Embryonic facial prominence (tissue), 1 donor: ENCODE data around the gene SHD.
"Not testable (repeated sequence)": the region's sequence is repeated elsewhere in the genome, so short reads cannot be mapped to it uniquely, and the experiment has no call there.

ENCODE experiments used
- DNase-seq: peaks from one replicate; pipeline ENCODE4 v3.0.0-alpha.2; 2016; ENCODE audit errors: extremely low spot score

Gene SHD

GRCh38 chr19:4327252-4327876 is 48.3 kb downstream of the SHD start:
- no peak for DNase-seq

- DNase-seq = no peak
Measured at GRCh38 chr19:4327877-4328242, 48.8 kb downstream of the SHD start.

GRCh38 chr19:4328243-4328990 is 49.4 kb downstream of the SHD start:
- DNase-seq = peak; percentile 97

- not testable (repeated sequence) for DNase-seq
Measured at GRCh38 chr19:4328991-4329681, 50.1 kb downstream of the SHD start.

- no peak for DNase-seq
Measured at GRCh38 chr19:4329858-4330257, 50.8 kb downstream of the SHD start.

- DNase-seq = no peak
Measured at GRCh38 chr19:4334929-4335570, 56.0 kb downstream of the SHD start.

- no peak for DNase-seq
Measured at GRCh38 chr19:4337906-4338440, 58.9 kb downstream of the SHD start.

GRCh38 chr19:4338441-4339355 is 59.6 kb downstream of the SHD start, which contains the start of gene STAP2:
TSS of gene STAP2 (minus strand) at chr19:4338827. CDS start at chr19:4338753, 74 bp downstream.
- no peak for DNase-seq
